ENCODE measurements around the gene CLN3. TPM values are rescaled to one million over a fixed set of nuclear protein-coding genes. Genes with fewer than 3 reads are reported as not detected.
"Not testable (repeated sequence)": the region's sequence is repeated elsewhere in the genome, so short reads cannot be mapped to it uniquely, and the experiment has no call there.

CLN3 gene
- polyA plus RNA-seq, 2 donors = 14.9 to 19.3 TPM

- no peaks in the 10 kb centered on the region for H3K4me1 ChIP-seq (ENCODE audit: control insufficient read depth in 2 of 2, insufficient read depth in 2 of 2, low read length in 1 of 2)
- H3K9me3 ChIP-seq (ENCODE audit: control insufficient read depth in 2 of 2, insufficient read depth in 1 of 2, low read depth in 1 of 2, low read length in 1 of 2) = no peaks in the 10 kb centered on the region
- peak overlapping the region; percentile 27 to 44 for H3K27ac ChIP-seq (ENCODE audit: low read depth in 2 of 2, low read length in 1 of 2)
- peak overlapping the region in 1 of 2 donors; percentile 21 for H3K4me3 ChIP-seq (ENCODE audit: low read depth in 1 of 2, low read length in 2 of 2)
- H3K36me3 ChIP-seq (ENCODE audit: control insufficient read depth in 2 of 2, insufficient read depth in 2 of 2, low read length in 1 of 2) = no peaks in the 10 kb centered on the region
- 77 to 79% methylated on average over 13 of the region's 13 CpGs for WGBS, 2 donors
- no peaks in the 10 kb centered on the region for H3K27me3 ChIP-seq (ENCODE audit: control insufficient read depth in 1 of 2, insufficient read depth in 2 of 2, low read length in 2 of 2)
Measured at GRCh38 chr16:28495098-28495793, 3.4 kb upstream of the CLN3 start.

GRCh38 chr16:28494121-28494851, 2.4 kb upstream of the CLN3 start, which contains the start of gene APOBR:
Gene APOBR (plus strand): TSS chr16:28494643. CDS start chr16:28494682, 39 bp downstream.
- H3K27me3 ChIP-seq (ENCODE audit: control insufficient read depth in 1 of 2, insufficient read depth in 2 of 2, low read length in 2 of 2) = no peaks in the 10 kb centered on the region
- H3K4me3 ChIP-seq (ENCODE audit: low read depth in 1 of 2, low read length in 2 of 2) = peak within 1 kb of the TSS in 1 of 2 donors; percentile 21
- peak within 1 kb of the TSS; percentile 44 to 65 for H3K27ac ChIP-seq (ENCODE audit: low read depth in 2 of 2, low read length in 1 of 2)
- H3K36me3 ChIP-seq (ENCODE audit: control insufficient read depth in 2 of 2, insufficient read depth in 2 of 2, low read length in 1 of 2) = no peaks in the 10 kb centered on the region
- no peaks in the 10 kb centered on the region for H3K4me1 ChIP-seq (ENCODE audit: control insufficient read depth in 2 of 2, insufficient read depth in 2 of 2, low read length in 1 of 2)
- WGBS, 2 donors = 69 to 72% methylated on average over 12 of the region's 12 CpGs
- H3K9me3 ChIP-seq (ENCODE audit: control insufficient read depth in 2 of 2, insufficient read depth in 1 of 2, low read depth in 1 of 2, low read length in 1 of 2) = no peaks in the 10 kb centered on the region

GRCh38 chr16:28492511-28492910, 637 bp upstream of the CLN3 start:
- H3K4me3 ChIP-seq (ENCODE audit: low read depth in 1 of 2, low read length in 2 of 2) = peak overlapping the region in 1 of 2 donors; percentile 96
- H3K27ac ChIP-seq (ENCODE audit: low read depth in 2 of 2, low read length in 1 of 2) = no peak overlapping the region
- 40 to 47% methylated on average over 4 of the region's 4 CpGs for WGBS, 2 donors
- no peaks in the 10 kb centered on the region for H3K27me3 ChIP-seq (ENCODE audit: control insufficient read depth in 1 of 2, insufficient read depth in 2 of 2, low read length in 2 of 2)
- H3K9me3 ChIP-seq (ENCODE audit: control insufficient read depth in 2 of 2, insufficient read depth in 1 of 2, low read depth in 1 of 2, low read length in 1 of 2) = no peaks in the 10 kb centered on the region
- H3K36me3 ChIP-seq (ENCODE audit: control insufficient read depth in 2 of 2, insufficient read depth in 2 of 2, low read length in 1 of 2) = peaks cover 0 to 9% of the 10 kb centered on the region in 2 donors
- H3K4me1 ChIP-seq (ENCODE audit: control insufficient read depth in 2 of 2, insufficient read depth in 2 of 2, low read length in 1 of 2) = no peaks in the 10 kb centered on the region

- Histone ChIP-seq H3K4me1 (ENCODE audit: control insufficient read depth in 2 of 2, insufficient read depth in 2 of 2, low read length in 1 of 2) (no peaks in the 10 kb centered on the region), H3K27me3 (ENCODE audit: control insufficient read depth in 1 of 2, insufficient read depth in 2 of 2, low read length in 2 of 2) (no peaks in the 10 kb centered on the region), H3K36me3 (ENCODE audit: control insufficient read depth in 2 of 2, insufficient read depth in 2 of 2, low read length in 1 of 2) (peaks cover 0 to 16% of the 10 kb centered on the region in 2 donors), H3K4me3 (ENCODE audit: low read depth in 1 of 2, low read length in 2 of 2) (peak overlapping the region; percentile 88 to 96), H3K9me3 (ENCODE audit: control insufficient read depth in 2 of 2, insufficient read depth in 1 of 2, low read depth in 1 of 2, low read length in 1 of 2) (no peaks in the 10 kb centered on the region), H3K27ac (ENCODE audit: low read depth in 2 of 2, low read length in 1 of 2) (peak overlapping the region; percentile 96 to 99)
- WGBS, 2 donors = 0 to 1% methylated on average over 41 to 42 of the region's 42 CpGs
Measured at GRCh38 chr16:28491230-28491969, 474 bp downstream of the CLN3 start.

- Histone ChIP-seq H3K27me3 (ENCODE audit: control insufficient read depth in 1 of 2, insufficient read depth in 2 of 2, low read length in 2 of 2) (no peaks in the 10 kb centered on the region), H3K4me1 (ENCODE audit: control insufficient read depth in 2 of 2, insufficient read depth in 2 of 2, low read length in 1 of 2) (no peaks in the 10 kb centered on the region), H3K4me3 (ENCODE audit: low read depth in 1 of 2, low read length in 2 of 2) (no peak overlapping the region), H3K36me3 (ENCODE audit: control insufficient read depth in 2 of 2, insufficient read depth in 2 of 2, low read length in 1 of 2) (peaks cover 8 to 35% of the 10 kb centered on the region in 2 donors), H3K27ac (ENCODE audit: low read depth in 2 of 2, low read length in 1 of 2) (no peak overlapping the region), H3K9me3 (ENCODE audit: control insufficient read depth in 2 of 2, insufficient read depth in 1 of 2, low read depth in 1 of 2, low read length in 1 of 2) (no peaks in the 10 kb centered on the region)
- WGBS, 2 donors = 96 to 98% methylated on average over 5 of the region's 5 CpGs
Measured at GRCh38 chr16:28486266-28486665, 5.6 kb downstream of the CLN3 start.

GRCh38 chr16:28483361-28483760, 8.5 kb downstream of the CLN3 start:
- H3K9me3 ChIP-seq (ENCODE audit: control insufficient read depth in 2 of 2, insufficient read depth in 1 of 2, low read depth in 1 of 2, low read length in 1 of 2); H3K4me3 ChIP-seq (ENCODE audit: low read depth in 1 of 2, low read length in 2 of 2); H3K27ac ChIP-seq (ENCODE audit: low read depth in 2 of 2, low read length in 1 of 2); H3K4me1 ChIP-seq (ENCODE audit: control insufficient read depth in 2 of 2, insufficient read depth in 2 of 2, low read length in 1 of 2); H3K27me3 ChIP-seq (ENCODE audit: control insufficient read depth in 1 of 2, insufficient read depth in 2 of 2, low read length in 2 of 2): not testable (repeated sequence)
- peaks cover 8 to 38% of the 10 kb centered on the region in 2 donors for H3K36me3 ChIP-seq (ENCODE audit: control insufficient read depth in 2 of 2, insufficient read depth in 2 of 2, low read length in 1 of 2)
- 92 to 98% methylated on average over 5 of the region's 5 CpGs for WGBS, 2 donors

- WGBS, 2 donors = 93 to 97% methylated on average over 10 to 13 of the region's 13 CpGs
- Histone ChIP-seq H3K27me3 (ENCODE audit: control insufficient read depth in 1 of 2, insufficient read depth in 2 of 2, low read length in 2 of 2) (no peaks in the 10 kb centered on the region), H3K4me1 (ENCODE audit: control insufficient read depth in 2 of 2, insufficient read depth in 2 of 2, low read length in 1 of 2) (no peaks in the 10 kb centered on the region), H3K27ac (ENCODE audit: low read depth in 2 of 2, low read length in 1 of 2) (no peak overlapping the region), H3K4me3 (ENCODE audit: low read depth in 1 of 2, low read length in 2 of 2) (no peak overlapping the region), H3K9me3 (ENCODE audit: control insufficient read depth in 2 of 2, insufficient read depth in 1 of 2, low read depth in 1 of 2, low read length in 1 of 2) (no peaks in the 10 kb centered on the region), H3K36me3 (ENCODE audit: control insufficient read depth in 2 of 2, insufficient read depth in 2 of 2, low read length in 1 of 2) (peaks cover 8 to 39% of the 10 kb centered on the region in 2 donors)
Measured at GRCh38 chr16:28482026-28482425, 9.8 kb downstream of the CLN3 start.

GRCh38 chr16:28478506-28479180, 13.2 kb downstream of the CLN3 start:
- H3K9me3 ChIP-seq (ENCODE audit: control insufficient read depth in 2 of 2, insufficient read depth in 1 of 2, low read depth in 1 of 2, low read length in 1 of 2) = no peaks in the 10 kb centered on the region
- H3K27me3 ChIP-seq (ENCODE audit: control insufficient read depth in 1 of 2, insufficient read depth in 2 of 2, low read length in 2 of 2) = no peaks in the 10 kb centered on the region
- no peak overlapping the region for H3K4me3 ChIP-seq (ENCODE audit: low read depth in 1 of 2, low read length in 2 of 2)
- H3K27ac ChIP-seq (ENCODE audit: low read depth in 2 of 2, low read length in 1 of 2) = no peak overlapping the region
- H3K4me1 ChIP-seq (ENCODE audit: control insufficient read depth in 2 of 2, insufficient read depth in 2 of 2, low read length in 1 of 2) = no peaks in the 10 kb centered on the region
- peaks cover 8 to 29% of the 10 kb centered on the region in 2 donors for H3K36me3 ChIP-seq (ENCODE audit: control insufficient read depth in 2 of 2, insufficient read depth in 2 of 2, low read length in 1 of 2)
- WGBS, 2 donors = 93 to 95% methylated on average over 16 of the region's 16 CpGs

- no peak overlapping the region for H3K4me3 ChIP-seq (ENCODE audit: low read depth in 1 of 2, low read length in 2 of 2)
- no peak overlapping the region for H3K27ac ChIP-seq (ENCODE audit: low read depth in 2 of 2, low read length in 1 of 2)
- H3K27me3 ChIP-seq (ENCODE audit: control insufficient read depth in 1 of 2, insufficient read depth in 2 of 2, low read length in 2 of 2) = no peaks in the 10 kb centered on the region
- H3K4me1 ChIP-seq (ENCODE audit: control insufficient read depth in 2 of 2, insufficient read depth in 2 of 2, low read length in 1 of 2) = no peaks in the 10 kb centered on the region
- no peaks in the 10 kb centered on the region for H3K9me3 ChIP-seq (ENCODE audit: control insufficient read depth in 2 of 2, insufficient read depth in 1 of 2, low read depth in 1 of 2, low read length in 1 of 2)
- WGBS, 2 donors = 90 to 92% methylated on average over 14 of the region's 14 CpGs
- peaks cover 6 to 23% of the 10 kb centered on the region in 2 donors for H3K36me3 ChIP-seq (ENCODE audit: control insufficient read depth in 2 of 2, insufficient read depth in 2 of 2, low read length in 1 of 2)
Measured at GRCh38 chr16:28477311-28477920, 14.5 kb downstream of the CLN3 start.

All from esophagus (tissue), 2 donors.